ENCODE data around the gene ZNF581. TPM values are rescaled to one million over a fixed set of nuclear protein-coding genes. Genes with fewer than 3 reads are reported as not detected.

Gene ZNF581
- total RNA-seq, 3 donors from 2014 or later, result 15.2 to 22.5 (median 20.1) TPM

GRCh38 chr19:55649268-55650125 lies 6.0 kb downstream of the ZNF581 start:
- intact Hi-C loops (cut with DNase I, micrococcal nuclease), result no loop called here

GRCh38 chr19:55650126-55650557 lies 6.7 kb downstream of the ZNF581 start:
- ATAC-seq (no peak), DNase-seq (no peak)
- TF ChIP-seq, protein P1, sequence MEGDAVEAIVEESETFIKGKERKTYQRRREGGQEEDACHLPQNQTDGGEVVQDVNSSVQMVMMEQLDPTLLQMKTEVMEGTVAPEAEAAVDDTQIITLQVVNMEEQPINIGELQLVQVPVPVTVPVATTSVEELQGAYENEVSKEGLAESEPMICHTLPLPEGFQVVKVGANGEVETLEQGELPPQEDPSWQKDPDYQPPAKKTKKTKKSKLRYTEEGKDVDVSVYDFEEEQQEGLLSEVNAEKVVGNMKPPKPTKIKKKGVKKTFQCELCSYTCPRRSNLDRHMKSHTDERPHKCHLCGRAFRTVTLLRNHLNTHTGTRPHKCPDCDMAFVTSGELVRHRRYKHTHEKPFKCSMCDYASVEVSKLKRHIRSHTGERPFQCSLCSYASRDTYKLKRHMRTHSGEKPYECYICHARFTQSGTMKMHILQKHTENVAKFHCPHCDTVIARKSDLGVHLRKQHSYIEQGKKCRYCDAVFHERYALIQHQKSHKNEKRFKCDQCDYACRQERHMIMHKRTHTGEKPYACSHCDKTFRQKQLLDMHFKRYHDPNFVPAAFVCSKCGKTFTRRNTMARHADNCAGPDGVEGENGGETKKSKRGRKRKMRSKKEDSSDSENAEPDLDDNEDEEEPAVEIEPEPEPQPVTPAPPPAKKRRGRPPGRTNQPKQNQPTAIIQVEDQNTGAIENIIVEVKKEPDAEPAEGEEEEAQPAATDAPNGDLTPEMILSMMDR (IDR thresholded peaks at IDR 0.05), result no peak
- no peaks in the 10 kb centered on the region for H3K36me3 ChIP-seq (ENCODE audit: low read depth)
- intact Hi-C loops (cut with DNase I, micrococcal nuclease), result no loop called here
- no peak overlapping the region for H3K4me3 ChIP-seq
- H3K9me3 ChIP-seq, result no peaks in the 10 kb centered on the region
- peaks cover 11% of the 10 kb centered on the region for H3K4me1 ChIP-seq (ENCODE audit: low read depth)

More at GRCh38 chr19:55649268-55650125, 6.0 kb downstream of the ZNF581 start:
- H3K36me3 ChIP-seq (ENCODE audit: low read depth), result no peaks in the 10 kb centered on the region
- H3K4me1 ChIP-seq (ENCODE audit: low read depth), result peaks cover 15% of the 10 kb centered on the region
- ATAC-seq, result no peak
- H3K4me3 ChIP-seq, result no peak overlapping the region
- H3K9me3 ChIP-seq, result no peaks in the 10 kb centered on the region
- DNase-seq, result no peak
- TF ChIP-seq, protein P1 (IDR thresholded peaks at IDR 0.05), result no peak

DNA sequence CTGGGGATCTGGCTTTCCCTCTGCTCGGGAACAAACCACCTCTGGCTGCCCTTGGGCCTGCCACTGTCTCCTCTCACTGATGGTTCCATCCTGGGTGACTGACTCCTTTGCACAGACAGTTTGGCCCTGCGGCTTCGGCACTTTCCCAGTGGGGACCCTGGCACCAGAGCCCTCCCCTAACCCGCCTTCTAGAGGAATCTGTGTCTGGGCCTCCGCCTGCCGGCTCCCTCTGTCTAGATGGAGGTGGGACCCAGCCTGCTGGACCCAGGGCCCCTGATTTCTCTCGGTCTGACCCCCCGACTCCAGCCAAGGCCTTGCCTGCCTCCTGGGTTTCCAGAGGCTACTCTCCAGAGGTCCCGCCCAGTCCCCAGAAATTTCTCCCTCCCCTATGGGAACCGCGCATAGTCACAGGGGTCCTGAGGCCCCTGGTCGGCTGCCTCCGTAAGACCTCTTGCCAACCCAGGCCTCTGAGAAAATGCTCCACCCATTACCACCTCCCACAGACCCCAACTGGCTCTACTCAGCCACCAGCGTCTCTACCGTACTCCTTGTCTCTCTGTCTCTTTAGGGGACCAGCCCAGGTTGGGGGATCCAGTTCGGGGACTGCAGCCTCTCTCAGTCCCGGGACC lies 7.3 kb downstream of the ZNF581 start:
- no peaks in the 10 kb centered on the region for H3K36me3 ChIP-seq (ENCODE audit: low read depth)

DNA sequence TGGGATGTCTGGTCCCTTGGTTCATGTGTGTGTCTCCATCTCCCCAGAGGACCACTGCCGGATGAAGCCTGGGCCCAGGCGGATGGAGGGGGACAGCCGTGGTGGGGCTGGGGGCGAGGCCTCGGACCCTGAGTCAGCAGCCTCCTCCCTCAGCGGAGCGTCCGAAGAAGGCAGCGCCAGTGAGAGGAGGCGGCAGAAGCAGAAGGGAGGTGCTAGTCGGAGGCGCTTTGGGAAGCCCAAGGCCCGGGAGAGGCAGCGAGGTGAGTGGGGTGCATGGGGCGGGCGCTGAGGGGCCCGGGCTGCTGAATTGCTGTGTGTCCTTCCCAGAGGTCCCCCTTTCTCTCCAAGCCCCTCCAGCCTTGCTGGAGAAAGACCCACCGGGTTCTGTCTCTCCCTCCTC lies 7.8 kb downstream of the ZNF581 start:
- TF ChIP-seq, protein P1 (IDR thresholded peaks at IDR 0.05), result no peak
- ATAC-seq (no peak), DNase-seq (no peak)
- H3K4me1 ChIP-seq (ENCODE audit: low read depth), result peaks cover 17% of the 10 kb centered on the region
- H3K9me3 ChIP-seq, result no peaks in the 10 kb centered on the region
- no peak overlapping the region for H3K4me3 ChIP-seq
- intact Hi-C loops (cut with DNase I, micrococcal nuclease), result no loop called here
- no peaks in the 10 kb centered on the region for H3K36me3 ChIP-seq (ENCODE audit: low read depth)

More for the DNA sequence above, 7.3 kb downstream of the ZNF581 start:
- DNase-seq (no peak), ATAC-seq (no peak)
- intact Hi-C loops (cut with DNase I, micrococcal nuclease), result no loop called here
- Histone ChIP-seq H3K4me1 (ENCODE audit: low read depth) (peaks cover 12% of the 10 kb centered on the region), H3K4me3 (no peak overlapping the region), H3K9me3 (no peaks in the 10 kb centered on the region)
- TF ChIP-seq, protein P1 (IDR thresholded peaks at IDR 0.05), result no peak

GRCh38 chr19:55652311-55653128 lies 9.1 kb downstream of the ZNF581 start:
- DNase-seq (peak; percentile 38 to 79 (median 65)), ATAC-seq (no peak)
- TF ChIP-seq, protein P1 (IDR thresholded peaks at IDR 0.05), result no peak
- Histone ChIP-seq H3K4me3 (no peak overlapping the region), H3K36me3 (ENCODE audit: low read depth) (no peaks in the 10 kb centered on the region), H3K4me1 (ENCODE audit: low read depth) (peaks cover 26% of the 10 kb centered on the region), H3K9me3 (no peaks in the 10 kb centered on the region)
- intact Hi-C loops (cut with DNase I, micrococcal nuclease), result no loop called here
